ENCODE data around the gene KIAA1755.

DNA sequence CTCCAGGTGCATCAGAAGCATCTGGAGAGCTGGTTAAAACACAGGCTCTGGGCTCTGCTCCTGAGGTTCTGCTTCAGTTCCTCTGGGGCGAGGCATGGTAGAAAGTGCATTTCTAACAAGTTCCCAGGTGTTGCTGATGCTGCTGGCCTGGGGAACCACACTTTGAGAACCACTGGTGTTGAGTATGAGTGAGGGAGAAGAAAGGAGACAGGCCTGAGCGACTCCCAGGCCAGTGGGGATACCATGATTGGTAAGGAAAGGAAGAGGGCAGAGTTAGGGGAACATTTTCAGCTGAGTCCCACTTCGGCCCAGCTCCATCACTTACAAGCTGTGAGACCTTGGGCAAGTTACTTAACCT, 36.8 kb downstream of the KIAA1755 start:
- TF ChIP-seq, protein P1, sequence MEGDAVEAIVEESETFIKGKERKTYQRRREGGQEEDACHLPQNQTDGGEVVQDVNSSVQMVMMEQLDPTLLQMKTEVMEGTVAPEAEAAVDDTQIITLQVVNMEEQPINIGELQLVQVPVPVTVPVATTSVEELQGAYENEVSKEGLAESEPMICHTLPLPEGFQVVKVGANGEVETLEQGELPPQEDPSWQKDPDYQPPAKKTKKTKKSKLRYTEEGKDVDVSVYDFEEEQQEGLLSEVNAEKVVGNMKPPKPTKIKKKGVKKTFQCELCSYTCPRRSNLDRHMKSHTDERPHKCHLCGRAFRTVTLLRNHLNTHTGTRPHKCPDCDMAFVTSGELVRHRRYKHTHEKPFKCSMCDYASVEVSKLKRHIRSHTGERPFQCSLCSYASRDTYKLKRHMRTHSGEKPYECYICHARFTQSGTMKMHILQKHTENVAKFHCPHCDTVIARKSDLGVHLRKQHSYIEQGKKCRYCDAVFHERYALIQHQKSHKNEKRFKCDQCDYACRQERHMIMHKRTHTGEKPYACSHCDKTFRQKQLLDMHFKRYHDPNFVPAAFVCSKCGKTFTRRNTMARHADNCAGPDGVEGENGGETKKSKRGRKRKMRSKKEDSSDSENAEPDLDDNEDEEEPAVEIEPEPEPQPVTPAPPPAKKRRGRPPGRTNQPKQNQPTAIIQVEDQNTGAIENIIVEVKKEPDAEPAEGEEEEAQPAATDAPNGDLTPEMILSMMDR (IDR thresholded peaks at IDR 0.05), result no peak
- TF ChIP-seq EP300 (IDR thresholded peaks at IDR 0.05) (no peak), POLR2A (IDR thresholded peaks at IDR 0.05) (no peak)

Measured in tibial nerve (tissue), 4 donors.